Activated CD8-positive, alpha-beta memory T cell treated with anti-CD3 and anti-CD28 coated beads for 48 hours (primary cell): ENCODE data around the gene CYP24A1.
"Not testable (repeated sequence)": the region's sequence is repeated elsewhere in the genome, so short reads cannot be mapped to it uniquely, and the experiment has no call there.

Source experiments
- DNase-seq, 3 experiments: peaks; one replicate each; pipeline ENCODE4 v3.0.0-alpha.2; 2020; ENCODE audit warnings: low read depth in 2 of 3, low spot score in 2 of 3

The CYP24A1 gene

DNA sequence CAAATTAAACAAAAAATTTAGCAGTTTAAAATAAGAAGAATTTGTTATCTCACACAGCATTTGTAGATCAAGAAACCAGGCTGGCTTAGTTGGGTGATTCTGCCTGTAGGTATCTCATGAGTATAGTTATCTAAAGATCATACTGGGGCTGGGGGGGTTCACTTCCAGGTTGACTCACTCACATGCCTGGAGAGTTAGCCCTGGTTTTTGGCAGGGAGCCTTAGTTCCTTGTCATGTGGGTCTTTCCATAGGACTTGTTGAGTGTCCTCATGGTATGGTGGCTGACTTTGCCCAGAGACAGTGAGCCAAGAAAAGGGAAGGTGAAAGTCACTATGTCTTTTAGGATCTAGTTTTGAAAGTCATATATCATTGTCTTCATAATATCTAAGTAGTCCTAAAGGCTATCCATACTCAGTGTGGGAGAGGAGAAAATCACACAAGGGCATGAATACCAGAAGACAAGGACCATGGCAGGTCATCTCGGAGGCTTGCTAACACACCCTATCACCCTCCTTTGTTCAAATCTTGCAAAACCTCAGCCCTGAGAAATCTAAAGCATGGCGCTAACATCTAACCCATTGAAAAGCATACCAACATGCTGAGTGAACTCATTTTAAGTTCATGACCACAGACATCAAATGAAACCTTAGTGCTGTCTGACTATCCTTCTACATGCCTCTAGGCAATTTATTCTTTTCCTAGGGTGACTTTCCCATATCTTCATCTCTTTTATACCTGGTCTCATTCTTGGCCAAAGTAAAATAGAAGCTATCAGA, 39.2 kb downstream of the CYP24A1 start:
- no peak for DNase-seq

GRCh38 chr20:54133434-54134427, 40.1 kb downstream of the CYP24A1 start:
- no peak for DNase-seq

DNA sequence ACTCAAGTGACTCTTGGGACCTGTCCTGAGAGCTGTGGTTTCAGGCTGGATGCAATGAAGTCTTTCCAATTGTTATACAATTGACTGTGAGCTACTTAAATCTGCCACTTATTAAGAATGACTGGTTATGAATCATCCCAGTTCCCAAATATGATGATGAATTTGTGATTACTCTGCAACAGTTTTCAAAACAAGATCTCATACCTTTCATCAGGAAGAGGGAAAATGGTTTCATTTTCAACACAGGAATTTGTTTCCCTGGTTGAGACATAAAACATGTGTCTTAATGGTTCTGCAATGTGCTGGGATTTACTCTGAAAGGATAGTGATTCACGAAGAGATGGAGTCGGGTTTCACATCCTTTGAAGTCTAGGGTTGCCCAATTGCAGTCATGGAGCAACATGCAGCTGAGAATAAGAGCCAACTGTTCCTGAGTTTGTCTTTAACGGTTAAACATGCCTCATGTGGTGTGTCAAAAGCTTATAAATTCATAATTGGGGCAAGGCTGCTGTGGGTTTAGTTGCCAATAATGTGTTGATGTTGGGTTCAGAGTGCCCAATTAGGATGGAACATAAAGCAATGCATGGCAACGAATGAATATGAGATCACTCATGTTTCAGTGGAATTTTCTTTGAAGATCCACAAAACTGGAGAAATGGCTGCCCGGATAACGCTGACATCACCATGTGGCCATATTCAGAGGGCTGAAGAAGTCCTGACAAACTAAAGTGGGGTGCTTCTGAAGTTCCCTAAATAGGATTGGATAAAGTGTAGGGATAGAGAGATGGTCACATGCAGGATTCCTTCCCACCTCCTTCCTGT, 41.0 kb downstream of the CYP24A1 start:
- DNase-seq = no peak

- no peak for DNase-seq
Observed at GRCh38 chr20:54131675-54132611, 41.8 kb downstream of the CYP24A1 start.

GRCh38 chr20:54131125-54131524, 42.7 kb downstream of the CYP24A1 start:
- not testable (repeated sequence) for DNase-seq

GRCh38 chr20:54129350-54129749, 44.4 kb downstream of the CYP24A1 start:
- DNase-seq = no peak

DNA sequence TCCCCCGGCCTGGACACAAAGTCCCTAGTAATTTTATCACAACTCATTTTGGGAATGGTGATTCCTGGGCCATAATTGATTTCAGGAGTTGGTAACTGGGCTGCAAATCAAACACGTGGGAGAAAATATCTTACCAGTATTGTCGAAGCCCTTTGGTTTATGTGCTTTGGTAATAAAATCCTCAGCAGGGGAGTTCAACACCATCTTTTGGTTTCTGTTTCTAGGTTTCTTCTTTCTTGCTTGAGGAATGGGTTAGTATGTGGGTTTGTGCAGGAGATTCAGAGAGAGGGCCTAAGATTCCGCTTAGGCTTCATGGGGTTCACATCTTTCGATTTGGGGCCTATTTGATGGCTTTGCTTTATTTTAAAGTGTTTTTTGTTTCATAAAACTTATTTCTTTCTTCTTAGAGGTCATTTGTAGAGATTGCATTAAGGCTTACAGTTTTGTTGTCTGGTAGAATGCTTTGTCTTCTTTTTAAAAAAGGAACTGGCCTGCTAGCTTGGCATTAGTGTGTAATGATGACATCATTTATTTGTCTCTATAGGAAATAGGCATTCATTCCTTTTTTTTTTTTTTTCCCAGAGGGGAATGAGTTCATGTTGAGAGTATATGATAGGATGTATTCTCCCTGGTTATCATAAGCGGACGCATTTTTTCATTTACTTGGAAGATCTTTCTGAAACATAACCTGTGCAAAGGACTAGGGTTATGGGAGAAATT, 45.8 kb downstream of the CYP24A1 start:
- no peak for DNase-seq

DNA sequence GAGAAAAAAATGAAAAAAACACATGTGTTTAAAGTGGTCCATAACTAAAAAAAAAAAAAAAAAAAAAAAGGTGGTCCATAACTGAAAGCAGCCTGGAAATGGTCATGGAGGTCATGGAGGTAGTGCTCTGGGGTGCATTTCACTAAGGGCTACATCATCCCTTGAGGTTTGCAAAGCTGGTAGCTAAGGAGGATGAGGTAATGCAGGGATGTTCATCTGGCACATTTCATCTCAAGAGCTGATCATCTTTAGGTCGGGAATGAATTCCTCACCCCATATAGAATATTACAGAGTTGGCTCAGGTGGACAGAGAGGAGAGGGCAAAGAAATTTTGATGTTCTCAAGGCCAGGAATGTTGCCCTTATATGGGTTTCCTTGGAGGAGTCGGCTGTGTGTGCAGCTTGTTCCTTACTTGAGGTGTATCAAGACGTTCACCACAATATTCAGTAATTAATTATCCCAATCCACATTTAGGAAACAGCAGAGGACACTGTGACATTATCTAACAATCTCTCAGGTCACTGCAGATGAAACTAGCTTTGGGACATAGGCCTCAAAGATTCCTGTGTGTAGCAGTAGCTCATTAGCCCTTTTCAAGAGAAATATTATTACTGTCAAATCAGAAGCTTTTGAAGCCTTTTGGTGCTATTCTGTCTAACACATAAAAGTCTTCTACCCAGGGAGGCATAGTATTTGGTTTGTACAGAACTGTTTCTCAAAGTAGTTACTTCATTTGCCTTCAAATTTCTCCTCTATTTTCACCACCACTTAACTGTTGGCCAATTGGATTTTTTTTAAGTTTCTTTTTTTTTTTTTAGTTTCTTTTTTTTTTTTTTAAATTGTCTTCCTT, 46.8 kb downstream of the CYP24A1 start:
- no peak for DNase-seq

- not testable (repeated sequence) for DNase-seq
Observed at GRCh38 chr20:54126328-54126727, 47.5 kb downstream of the CYP24A1 start.

- no peak for DNase-seq
Observed at GRCh38 chr20:54123587-54124180, 50.1 kb downstream of the CYP24A1 start.

DNA sequence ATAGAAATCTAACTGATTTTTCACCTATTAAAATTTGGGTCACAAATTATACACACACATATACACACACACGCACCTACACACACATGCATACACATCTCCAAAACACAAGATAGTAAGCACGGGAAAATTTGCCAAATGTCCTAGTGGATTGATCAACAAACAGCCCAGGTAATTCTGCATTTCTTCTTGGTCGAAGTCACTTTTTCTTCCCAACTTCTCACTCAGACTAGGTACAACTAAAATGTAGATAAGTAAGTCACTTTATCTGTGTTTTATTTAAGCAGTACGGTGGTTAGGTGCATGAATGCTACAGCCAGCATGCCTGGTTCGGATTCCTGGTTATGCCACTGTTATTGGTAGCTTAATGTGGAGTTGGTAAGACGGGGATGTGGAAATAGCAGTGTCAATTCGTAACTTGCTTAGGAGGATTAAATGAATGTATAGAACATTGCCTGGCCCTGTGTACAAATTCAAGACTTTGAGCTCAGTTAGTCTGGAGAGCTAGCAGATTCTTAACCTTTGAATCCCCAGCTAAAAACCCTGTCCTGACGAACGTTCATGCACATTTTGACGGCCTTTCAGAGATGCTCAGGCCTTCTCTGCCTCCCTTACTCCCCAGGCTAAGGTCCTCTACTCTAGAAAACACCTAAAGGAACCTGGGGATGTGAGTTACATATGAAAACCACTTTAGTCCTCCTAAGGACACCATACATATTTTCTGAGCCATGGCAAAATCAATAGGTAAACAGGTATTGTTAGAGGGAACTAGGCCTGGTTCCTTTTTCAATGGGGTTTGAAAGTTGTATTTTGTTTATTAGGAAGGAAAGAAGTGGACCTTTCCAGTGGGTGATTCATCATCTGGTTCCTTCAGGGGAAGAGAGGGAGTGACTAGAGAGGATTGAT, 50.9 kb downstream of the CYP24A1 start:
- no peak for DNase-seq

- DNase-seq = no peak
Observed at GRCh38 chr20:54122189-54122588, 51.6 kb downstream of the CYP24A1 start.

DNA sequence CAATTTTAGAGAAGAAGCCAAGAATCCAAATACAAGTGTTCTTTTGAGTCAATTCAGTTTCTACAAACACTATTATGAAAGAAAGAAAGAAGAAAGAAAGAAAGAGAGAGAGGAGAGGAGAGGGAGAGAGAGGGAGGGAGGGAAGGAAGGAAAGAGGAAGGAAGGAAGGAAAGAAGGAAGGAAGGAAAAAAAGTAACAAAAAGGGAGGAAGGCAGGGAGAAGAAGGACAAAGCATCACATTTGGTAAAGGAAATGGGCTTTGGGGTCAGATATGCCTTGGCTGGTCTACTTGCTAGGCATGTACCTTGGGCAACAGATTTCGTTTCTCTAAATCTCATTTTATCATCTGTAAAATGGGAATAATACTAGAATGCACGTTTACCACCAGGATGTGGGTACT, 54.0 kb downstream of the CYP24A1 start:
- no peak for DNase-seq

DNA sequence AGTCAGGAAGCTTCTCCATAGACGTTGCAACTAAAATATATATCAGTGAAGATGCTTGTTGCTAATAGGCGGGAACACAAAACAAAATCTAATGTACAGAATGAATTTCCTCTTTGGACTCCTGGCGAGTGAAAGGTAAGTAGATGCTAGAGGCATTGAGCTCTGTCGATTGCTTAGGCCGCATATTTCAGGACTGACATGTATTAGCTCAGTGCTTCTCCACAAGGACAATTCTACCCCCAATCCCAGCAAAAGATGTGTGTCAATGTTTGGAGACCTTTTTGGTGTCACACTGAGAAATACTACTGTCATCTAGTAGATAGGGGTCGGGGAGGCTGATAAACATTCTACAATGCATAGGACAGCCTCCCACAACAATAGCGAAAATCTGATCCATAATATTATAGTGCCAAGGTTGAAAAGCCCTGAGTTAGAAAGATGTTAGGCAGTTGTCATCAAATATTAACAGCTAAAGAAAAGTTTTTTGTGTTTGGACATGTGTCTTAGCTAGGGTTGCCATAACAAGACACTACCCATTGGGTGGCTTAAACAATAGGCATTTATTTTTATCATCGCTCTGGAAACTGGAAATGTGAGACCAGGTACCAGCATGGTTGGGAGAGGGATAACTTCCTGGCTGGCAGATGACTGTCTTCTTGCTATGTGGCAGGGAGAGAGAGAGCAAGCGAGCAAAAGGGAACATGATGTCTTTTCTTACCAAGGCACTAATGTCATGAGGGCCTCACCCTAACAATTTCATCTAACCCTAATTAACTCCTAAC, 55.4 kb downstream of the CYP24A1 start:
- no peak for DNase-seq

DNA sequence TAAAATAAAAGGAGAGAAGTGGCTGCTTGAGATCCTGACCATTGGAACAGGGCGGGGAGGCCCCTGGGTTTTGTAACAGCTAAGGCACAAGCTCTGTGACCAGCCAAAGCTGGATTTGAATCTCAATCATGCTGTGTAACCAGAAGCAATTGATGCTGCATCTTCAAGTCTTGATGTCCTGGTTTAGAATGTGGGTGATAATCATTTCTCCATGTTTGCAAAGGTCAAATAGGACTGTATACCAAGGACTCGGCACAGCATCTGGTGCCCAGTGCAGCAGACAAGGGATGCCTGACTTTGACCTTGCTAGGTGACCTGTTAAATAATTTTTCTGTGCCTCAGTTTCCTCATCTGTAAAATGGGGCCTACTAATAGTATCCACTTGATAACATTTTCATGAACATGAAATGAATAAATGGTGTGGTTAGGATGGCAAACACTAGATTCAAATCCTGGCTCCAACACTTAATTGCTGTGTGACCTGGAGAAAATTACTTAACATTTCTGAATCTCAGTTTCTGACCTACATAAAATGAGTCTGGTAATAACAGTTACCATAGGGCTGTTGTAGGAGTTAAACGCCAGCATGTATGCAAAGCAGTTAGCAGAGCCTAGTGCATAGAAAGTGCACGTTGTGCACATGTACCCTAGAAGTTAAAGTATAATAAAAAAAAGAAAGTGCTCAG, 57.1 kb downstream of the CYP24A1 start:
- no peak for DNase-seq
